A549 (cell line): ENCODE results near the gene CYP1B1. TPM values are rescaled to one million over a fixed set of nuclear protein-coding genes. Genes with fewer than 3 reads are reported as not detected.

Experiments used
- ATAC-seq, 2 experiments: fragments of 200-7000 bp in 1 of 2; fragments of >200 bp in 1 of 2; cut with Nextera tagmentation in 1 of 2; cut with Tn5 transposase in 1 of 2; 3 replicates each; pipeline versions ENCODE4 v1.8.0 to v1.9.1; 2018 to 2020; ENCODE audit warnings: mild to moderate bottlenecking in 1 of 2, moderate library complexity in 1 of 2
- CTCF ChIA-PET: fragments of 300-600 bp; sonication (Branson Sonifier 250); formaldehyde crosslinking; extraction: SDS; loops from one replicate; lab custom pipeline; 2021; ENCODE audit warnings: antibody characterized with exemption, inconsistent platforms; lab: Yijun Ruan, JAX
- POLR2A ChIA-PET: fragments of 350-600 bp; formaldehyde crosslinking; extraction: SDS; loops from one replicate; lab custom pipeline; 2021; ENCODE audit warnings: antibody characterized with exemption, inconsistent platforms; lab: Yijun Ruan, JAX
- DNase-seq, 2 experiments: peaks; one replicate each; pipeline versions ENCODE4 v3.0.0 to v3.0.0-alpha.2; 2011 to 2016; ENCODE audit warnings: low read depth in 1 of 2, low spot score in 1 of 2
- FAIRE-seq: peaks from 2 replicates; lab custom pipeline; 2011; peaks lifted over from hg19 to GRCh38; lab: Jason Lieb, UNC
- H3K27ac ChIP-seq, 2 experiments: fragments of >200 bp; sonication (Bioruptor Twin); formaldehyde crosslinking; 3 replicates each; pipeline ENCODE4 v1.5.1; 2016 to 2017
- H3K4me1 ChIP-seq: fragments of >200 bp; sonication (Bioruptor Twin); formaldehyde crosslinking; 3 replicates; pipeline ENCODE4 v1.6.1; 2016
- H3K4me2 ChIP-seq: fragments of >200 bp; sonication (Bioruptor Twin); formaldehyde crosslinking; 3 replicates; pipeline ENCODE4 v1.6.1; 2016
- H3K4me3 ChIP-seq: fragments of >200 bp; sonication (Bioruptor Twin); formaldehyde crosslinking; 3 replicates; pipeline ENCODE4 v1.5.1; 2016
- H3K9me3 ChIP-seq: fragments of >200 bp; sonication (Bioruptor Twin); formaldehyde crosslinking; 3 replicates; pipeline ENCODE4 v1.6.1; 2016
- CBX8 ChIP-seq: fragments of 200-600 bp; sonication (generic); IDR thresholded peaks from 2 replicates; pipeline ENCODE4 v1.6.1; 2016
- E2F6 ChIP-seq: IDR thresholded peaks from 2 replicates; pipeline ENCODE4 v1.6.1; 2012; ENCODE audit warnings: low read depth, borderline replicate concordance
- EHF ChIP-seq: fragments of 250-450 bp; sonication (Bioruptor Pico); IDR thresholded peaks from 2 replicates; pipeline ENCODE4 v1.5.0; 2020; ENCODE audit warnings: mild to moderate bottlenecking
- ESRRA ChIP-seq: fragments of 150-350 bp; IDR thresholded peaks from 2 replicates; pipeline ENCODE4 v1.6.1; 2014; ENCODE audit warnings: mild to moderate bottlenecking, low read length, borderline replicate concordance
- FOSB ChIP-seq: fragments of 250-450 bp; sonication (Bioruptor Pico); IDR thresholded peaks from 2 replicates; pipeline ENCODE4 v1.5.0; 2020; ENCODE audit warnings: mild to moderate bottlenecking, moderate library complexity
- FOSL2 ChIP-seq, 2 experiments: fragments of 450-650 bp in 1 of 2; fragments of >200 bp in 1 of 2; sonication (Bioruptor Twin) in 1 of 2; formaldehyde crosslinking; IDR thresholded peaks; 2 replicates each; pipeline versions ENCODE4 v1.5.0 to v1.6.1; 2016 to 2020; ENCODE audit warnings: mild to moderate bottlenecking in 1 of 2, moderate library complexity in 1 of 2
- HMGXB4 ChIP-seq: fragments of 250-450 bp; sonication (Bioruptor Pico); IDR thresholded peaks from 2 replicates; pipeline ENCODE4 v1.5.0; 2021; ENCODE audit warnings: mild to moderate bottlenecking, moderate library complexity, borderline replicate concordance
- HOXA7 ChIP-seq: fragments of 250-450 bp; sonication (Bioruptor Pico); IDR thresholded peaks from 2 replicates; pipeline ENCODE4 v1.5.0; 2020; ENCODE audit warnings: mild to moderate bottlenecking, moderate library complexity
- HOXB13 ChIP-seq: fragments of 250-450 bp; sonication (Bioruptor Pico); IDR thresholded peaks from 2 replicates; pipeline ENCODE4 v1.5.0; 2020; ENCODE audit warnings: low read depth, mild to moderate bottlenecking, moderate library complexity
- NPAS2 ChIP-seq: fragments of 250-450 bp; sonication (Bioruptor Pico); IDR thresholded peaks from 2 replicates; pipeline ENCODE4 v1.8.0; 2022; ENCODE audit warnings: mild to moderate bottlenecking, moderate library complexity, borderline replicate concordance
- NR3C1 ChIP-seq: fragments of >200 bp; sonication (Bioruptor Twin); formaldehyde crosslinking; IDR thresholded peaks from 3 replicates; pipeline ENCODE4 v1.6.1; 2017
- PHF8 ChIP-seq: fragments of 200-600 bp; sonication (generic); IDR thresholded peaks from 2 replicates; pipeline ENCODE4 v1.6.1; 2016; ENCODE audit warnings: low read depth, mild to moderate bottlenecking, antibody characterized with exemption, moderate library complexity, borderline replicate concordance
- POLR2AphosphoS2 ChIP-seq: conservative IDR thresholded peaks from 2 replicates; pipeline ENCODE4 v1.6.1; 2012; ENCODE audit warnings: low read length, improper control_type of control experiment, inconsistent platforms
- RARB ChIP-seq: fragments of 250-450 bp; sonication (Bioruptor Pico); IDR thresholded peaks from 2 replicates; pipeline ENCODE4 v1.8.0; 2021; ENCODE audit warnings: mild to moderate bottlenecking, moderate library complexity
- RCOR1 ChIP-seq: fragments of 150-350 bp; IDR thresholded peaks from 2 replicates; pipeline ENCODE4 v1.6.1; 2014; ENCODE audit warnings: antibody characterized with exemption, low read length, low read depth
- REST ChIP-seq: fragments of 200-600 bp; sonication (generic); IDR thresholded peaks from 2 replicates; pipeline ENCODE4 v1.6.1; 2016; ENCODE audit warnings: antibody characterized with exemption, mild to moderate bottlenecking, moderate library complexity
- RFX5 ChIP-seq: fragments of 450-650 bp; IDR thresholded peaks from 2 replicates; pipeline ENCODE4 v1.7.1; 2014; ENCODE audit warnings: antibody characterized with exemption, mild to moderate bottlenecking, moderate library complexity
- RNF2 ChIP-seq: fragments of 200-600 bp; sonication (generic); IDR thresholded peaks from 2 replicates; pipeline ENCODE4 v1.6.1; 2016; ENCODE audit warnings: low read depth, mild to moderate bottlenecking, antibody characterized with exemption, moderate library complexity, borderline replicate concordance
- SMC3 ChIP-seq: fragments of >200 bp; sonication (Bioruptor Twin); formaldehyde crosslinking; IDR thresholded peaks from 3 replicates; pipeline ENCODE4 v1.6.1; 2018; ENCODE audit warnings: inconsistent platforms
- TFCP2L1 ChIP-seq: fragments of 250-450 bp; sonication (Bioruptor Pico); IDR thresholded peaks from 2 replicates; pipeline ENCODE4 v1.5.0; 2021; ENCODE audit warnings: mild to moderate bottlenecking
- ZC3H11A ChIP-seq: fragments of 450-650 bp; IDR thresholded peaks from 2 replicates; pipeline ENCODE4 v1.6.1; 2014; ENCODE audit warnings: antibody characterized with exemption, mild to moderate bottlenecking
- ZSCAN20 ChIP-seq: fragments of 250-450 bp; sonication (Bioruptor Pico); IDR thresholded peaks from 2 replicates; pipeline ENCODE4 v1.8.0; 2022; ENCODE audit warnings: mild to moderate bottlenecking, moderate library complexity
- WGBS: methylation state at CpG from one replicate; pipeline ENCODE4 v1.1.6; 2017; ENCODE audit errors: missing lambda C conversion rate; 5-methylcytosine and 5-hydroxymethylcytosine counted together
- polyA plus RNA-seq, 4 experiments: library from polyadenylated mRNA; depleted of rRNA in 3 of 4; stranded (reverse); fragments of >200 nt; fragmentation: RNase III in 1 of 4; extraction: RNeasy Plus Mini Kit Qiagen cat#74134 plus additional on column Dnase treatment in 1 of 4; gene quantifications; 2 replicates in 3 of 4; 3 replicates in 1 of 4; pipeline ENCODE4 v1.2.3, GENCODE V29; 2011 to 2017

Gene CYP1B1
- polyA plus RNA-seq, 2 of the 4 experiments (the other 2 are of a cell fraction): 5.3 to 13.2 TPM

- DNase-seq: no peak
- H3K27ac ChIP-seq: no peak overlapping the region
- no peak for TF ChIP-seq REST
- no peak for TF ChIP-seq HOXB13
- TF ChIP-seq FOSB (CRISPR knock-in tag): no peak
- TF ChIP-seq, all 56 proteins: peak for 0
- FAIRE-seq (no peak), ATAC-seq (no peak)
- Histone ChIP-seq H3K4me1 (no peaks in the 10 kb centered on the region), H3K4me3 (no peak overlapping the region), H3K4me2 (no peak overlapping the region), H3K9me3 (no peaks in the 10 kb centered on the region)
- WGBS: 72% methylated on average over 9 of the region's 9 CpGs
- POLR2A ChIA-PET: no interaction called here
- CTCF ChIA-PET: interaction anchor here (1.1 kb wide), 1 partner anchor 38 kb away, joined by 3 read pairs; no protein-coding TSS in a partner anchor
These were observed 36.6 kb downstream of the CYP1B1 start for GRCh38 chr2:38039121-38039910.

- Histone ChIP-seq H3K4me1 (no peaks in the 10 kb centered on the region), H3K27ac (no peak overlapping the region), H3K4me3 (no peak overlapping the region), H3K9me3 (no peaks in the 10 kb centered on the region), H3K4me2 (peak overlapping the region; percentile 49)
- TF ChIP-seq RFX5 (no peak), HOXA7 (no peak), E2F6 (no peak), POLR2AphosphoS2 (no peak), NR3C1 (no peak), HMGXB4 (no peak), ESRRA (no peak), CBX8 (no peak), NPAS2 (CRISPR knock-in tag) (no peak), PHF8 (no peak), RNF2 (no peak), EHF (no peak), RARB (CRISPR knock-in tag) (no peak), FOSL2 (IDR thresholded peaks at IDR 0.05) (no peak), FOSL2 (CRISPR knock-in tag; IDR thresholded peaks at IDR 0.05) (no peak), TFCP2L1 (CRISPR knock-in tag) (no peak), SMC3 (no peak), RCOR1 (no peak), ZSCAN20 (no peak), ZC3H11A (no peak)
- WGBS: 82% methylated on average over 5 of the region's 5 CpGs
- CTCF ChIA-PET: interaction anchor here (0.9 to 2.3 kb wide), 2 partner anchors 77 to 236 kb away, joined by 3 to 6 read pairs; no protein-coding TSS in a partner anchor
- FAIRE-seq (no peak), ATAC-seq (peak in 1 of 2 experiments; percentile 48; a peak in 3 of 6 replicates), DNase-seq (no peak)
- POLR2A ChIA-PET: interaction anchor here (1.6 kb wide), 1 partner anchor 38 kb away, joined by 5 read pairs; the partner anchor contains the start of gene CYP1B1
These were observed 37.3 kb downstream of the CYP1B1 start for GRCh38 chr2:38038682-38039081.
